ENCODE measurements around the gene BMP7.

Gene BMP7

GRCh38 chr20:57275334-57275733 is 8.9 kb upstream of the BMP7 start:
- H3K27me3 ChIP-seq (ENCODE audit: control insufficient read depth in 3 of 3, insufficient read depth in 3 of 3, low read depth in 1 of 3, low read length in 3 of 3) = no peaks in the 10 kb centered on the region
- no peak overlapping the region for H3K4me3 ChIP-seq (ENCODE audit: low read length in 2 of 2)
- no peak overlapping the region for H2BK15ac ChIP-seq (ENCODE audit: low read length)
- no CpG with 5 or more reads among the region's 3 CpGs for WGBS, 2 donors (ENCODE audit: extremely low coverage in 2 of 2, insufficient read length in 2 of 2, insufficient replicate concordance in 1 of 2)
- no peak overlapping the region for H3K4ac ChIP-seq (ENCODE audit: low read length)
- H2AK5ac ChIP-seq (ENCODE audit: low read depth, low read length) = no peak overlapping the region
- no peak overlapping the region for H3K27ac ChIP-seq (replicated peaks; ENCODE audit: low read length)
- no peak overlapping the region for H2AFZ ChIP-seq (ENCODE audit: low read length)
- no peak overlapping the region for H3K14ac ChIP-seq (ENCODE audit: low read length)
- no peak overlapping the region for H2BK120ac ChIP-seq (ENCODE audit: low read depth, low read length)
- H2BK5ac ChIP-seq (ENCODE audit: low read length) = no peak overlapping the region
- no peak overlapping the region for H2BK12ac ChIP-seq (ENCODE audit: low read length)
- H4K8ac ChIP-seq (ENCODE audit: low read depth, low read length) = no peak overlapping the region
- H4K91ac ChIP-seq (ENCODE audit: low read depth, low read length, poor library complexity) = no peak overlapping the region
- no peaks in the 10 kb centered on the region for H3K79me1 ChIP-seq (ENCODE audit: low read depth, low read length)
- peaks cover 17 to 26% of the 10 kb centered on the region in 2 donors for H3K4me1 ChIP-seq (ENCODE audit: control insufficient read depth in 2 of 2, insufficient read depth in 1 of 2, low read depth in 1 of 2, low read length in 2 of 2)
- no peak overlapping the region for H3K18ac ChIP-seq (ENCODE audit: low read length)
- no peak for DNase-seq (ENCODE audit: low spot score)
- H3K36me3 ChIP-seq (replicated peaks in 1 of 2; ENCODE audit: control insufficient read depth in 2 of 2, insufficient read depth in 2 of 2, low read length in 2 of 2) = no peaks in the 10 kb centered on the region
- H3K23ac ChIP-seq (ENCODE audit: low read depth, low read length, poor library complexity) = no peak overlapping the region
- H3K9me3 ChIP-seq (replicated peaks in 1 of 2; ENCODE audit: control insufficient read depth in 2 of 2, insufficient read depth in 1 of 2, low read depth in 1 of 2, low read length in 2 of 2) = no peaks in the 10 kb centered on the region
- H3K4me2 ChIP-seq (ENCODE audit: insufficient read depth, low read length, poor library complexity, severe bottlenecking) = no peak overlapping the region
- no peak overlapping the region for H3K9ac ChIP-seq (ENCODE audit: low read depth, low read length, poor library complexity)

- Histone ChIP-seq H4K8ac (ENCODE audit: low read depth, low read length) (no peak overlapping the region), H4K91ac (ENCODE audit: low read depth, low read length, poor library complexity) (no peak overlapping the region), H2BK5ac (ENCODE audit: low read length) (no peak overlapping the region), H3K14ac (ENCODE audit: low read length) (no peak overlapping the region), H3K36me3 (replicated peaks in 1 of 2; ENCODE audit: control insufficient read depth in 2 of 2, insufficient read depth in 2 of 2, low read length in 2 of 2) (no peaks in the 10 kb centered on the region), H3K4ac (ENCODE audit: low read length) (no peak overlapping the region), H2AFZ (ENCODE audit: low read length) (no peak overlapping the region), H3K23ac (ENCODE audit: low read depth, low read length, poor library complexity) (no peak overlapping the region), H3K9me3 (replicated peaks in 1 of 2; ENCODE audit: control insufficient read depth in 2 of 2, insufficient read depth in 1 of 2, low read depth in 1 of 2, low read length in 2 of 2) (no peaks in the 10 kb centered on the region), H3K18ac (ENCODE audit: low read length) (no peak overlapping the region), H2BK15ac (ENCODE audit: low read length) (no peak overlapping the region), H2BK120ac (ENCODE audit: low read depth, low read length) (no peak overlapping the region), H2AK5ac (ENCODE audit: low read depth, low read length) (no peak overlapping the region), H3K4me2 (ENCODE audit: insufficient read depth, low read length, poor library complexity, severe bottlenecking) (no peak overlapping the region), H3K4me3 (ENCODE audit: low read length in 2 of 2) (no peak overlapping the region), H2BK12ac (ENCODE audit: low read length) (no peak overlapping the region), H3K79me1 (ENCODE audit: low read depth, low read length) (no peaks in the 10 kb centered on the region), H3K27ac (replicated peaks; ENCODE audit: low read length) (no peak overlapping the region), H3K27me3 (ENCODE audit: control insufficient read depth in 3 of 3, insufficient read depth in 3 of 3, low read depth in 1 of 3, low read length in 3 of 3) (no peaks in the 10 kb centered on the region), H3K4me1 (ENCODE audit: control insufficient read depth in 2 of 2, insufficient read depth in 1 of 2, low read depth in 1 of 2, low read length in 2 of 2) (peaks cover 16 to 23% of the 10 kb centered on the region in 2 donors), H3K9ac (ENCODE audit: low read depth, low read length, poor library complexity) (no peak overlapping the region)
- WGBS, 2 donors (ENCODE audit: extremely low coverage in 2 of 2, insufficient read length in 2 of 2, insufficient replicate concordance in 1 of 2) = no CpG with 5 or more reads among the region's 4 CpGs
- DNase-seq (ENCODE audit: low spot score) = no peak
Observed at GRCh38 chr20:57274846-57275245, 8.4 kb upstream of the BMP7 start.

DNA sequence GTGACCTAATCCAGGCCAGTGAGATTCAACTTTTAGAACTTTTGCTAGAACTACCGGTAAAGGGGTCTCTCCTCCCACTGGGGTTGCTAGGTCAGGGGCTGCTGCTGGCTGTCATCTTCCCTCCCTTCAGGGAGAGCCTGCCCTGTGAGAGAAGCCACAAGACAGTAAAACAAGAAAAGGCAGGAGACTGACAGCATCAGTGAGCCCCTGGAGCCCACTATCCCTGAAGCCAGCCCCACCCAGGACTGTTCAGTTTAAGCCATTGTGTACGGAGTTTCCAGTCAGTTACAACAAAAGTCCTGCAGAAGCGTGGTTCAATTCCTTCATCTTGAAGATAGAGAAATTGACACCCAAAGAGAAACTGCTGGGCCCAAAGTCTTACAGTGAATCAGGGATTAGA is 7.9 kb upstream of the BMP7 start:
- no peak overlapping the region for H4K91ac ChIP-seq (ENCODE audit: low read depth, low read length, poor library complexity)
- H3K4me1 ChIP-seq (ENCODE audit: control insufficient read depth in 2 of 2, insufficient read depth in 1 of 2, low read depth in 1 of 2, low read length in 2 of 2) = peaks cover 16 to 23% of the 10 kb centered on the region in 2 donors
- H3K9me3 ChIP-seq (replicated peaks in 1 of 2; ENCODE audit: control insufficient read depth in 2 of 2, insufficient read depth in 1 of 2, low read depth in 1 of 2, low read length in 2 of 2) = no peaks in the 10 kb centered on the region
- no peaks in the 10 kb centered on the region for H3K27me3 ChIP-seq (ENCODE audit: control insufficient read depth in 3 of 3, insufficient read depth in 3 of 3, low read depth in 1 of 3, low read length in 3 of 3)
- WGBS, 2 donors (ENCODE audit: extremely low coverage in 2 of 2, insufficient read length in 2 of 2, insufficient replicate concordance in 1 of 2) = no CpG with 5 or more reads among the region's 3 CpGs
- no peaks in the 10 kb centered on the region for H3K79me1 ChIP-seq (ENCODE audit: low read depth, low read length)
- H3K14ac ChIP-seq (ENCODE audit: low read length) = no peak overlapping the region
- H3K23ac ChIP-seq (ENCODE audit: low read depth, low read length, poor library complexity) = no peak overlapping the region
- no peak overlapping the region for H2BK120ac ChIP-seq (ENCODE audit: low read depth, low read length)
- H3K4ac ChIP-seq (ENCODE audit: low read length) = no peak overlapping the region
- no peak overlapping the region for H3K4me3 ChIP-seq (ENCODE audit: low read length in 2 of 2)
- H2AK5ac ChIP-seq (ENCODE audit: low read depth, low read length) = no peak overlapping the region
- H2BK15ac ChIP-seq (ENCODE audit: low read length) = no peak overlapping the region
- DNase-seq (ENCODE audit: low spot score) = no peak
- no peak overlapping the region for H3K9ac ChIP-seq (ENCODE audit: low read depth, low read length, poor library complexity)
- H3K4me2 ChIP-seq (ENCODE audit: insufficient read depth, low read length, poor library complexity, severe bottlenecking) = no peak overlapping the region
- no peaks in the 10 kb centered on the region for H3K36me3 ChIP-seq (replicated peaks in 1 of 2; ENCODE audit: control insufficient read depth in 2 of 2, insufficient read depth in 2 of 2, low read length in 2 of 2)
- no peak overlapping the region for H2BK12ac ChIP-seq (ENCODE audit: low read length)
- no peak overlapping the region for H2BK5ac ChIP-seq (ENCODE audit: low read length)
- no peak overlapping the region for H4K8ac ChIP-seq (ENCODE audit: low read depth, low read length)
- H3K27ac ChIP-seq (replicated peaks; ENCODE audit: low read length) = no peak overlapping the region
- no peak overlapping the region for H2AFZ ChIP-seq (ENCODE audit: low read length)
- H3K18ac ChIP-seq (ENCODE audit: low read length) = no peak overlapping the region

DNA sequence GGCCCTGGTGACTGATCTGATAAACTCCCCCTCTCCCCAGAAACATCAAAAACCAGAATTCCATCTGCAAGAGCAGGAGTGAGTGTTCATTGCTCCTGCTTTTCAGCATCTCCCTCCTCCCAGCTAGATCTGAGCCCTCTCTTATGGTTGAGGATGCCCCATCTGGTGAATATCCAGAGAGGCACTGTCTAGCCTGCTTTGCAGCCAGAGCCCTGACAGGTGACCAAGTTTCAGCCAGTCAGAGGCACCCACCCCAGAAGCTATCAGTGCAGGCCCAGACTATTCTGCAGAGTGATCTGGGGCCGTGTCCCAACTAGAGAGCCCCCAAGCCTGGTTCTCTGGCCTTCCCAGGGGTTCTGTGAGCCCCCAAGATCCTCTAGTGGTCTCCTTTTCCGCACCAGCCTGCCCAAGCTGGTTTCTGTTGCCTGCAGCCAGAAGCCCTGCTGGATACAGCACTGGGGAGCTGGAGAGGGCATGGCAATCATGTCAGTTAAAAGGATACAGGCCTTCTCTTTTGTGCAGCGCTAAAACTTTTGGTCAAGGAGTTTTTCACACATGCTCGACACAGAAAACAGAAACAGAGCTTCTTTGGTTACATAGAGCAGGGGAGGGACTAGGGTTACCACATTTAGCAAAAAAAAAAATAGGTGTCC is 6.6 kb upstream of the BMP7 start:
- Histone ChIP-seq H3K36me3 (replicated peaks in 1 of 2; ENCODE audit: control insufficient read depth in 2 of 2, insufficient read depth in 2 of 2, low read length in 2 of 2) (no peaks in the 10 kb centered on the region), H2BK15ac (ENCODE audit: low read length) (no peak overlapping the region), H2BK12ac (ENCODE audit: low read length) (no peak overlapping the region), H2AK5ac (ENCODE audit: low read depth, low read length) (no peak overlapping the region), H3K23ac (ENCODE audit: low read depth, low read length, poor library complexity) (no peak overlapping the region), H3K4me1 (ENCODE audit: control insufficient read depth in 2 of 2, insufficient read depth in 1 of 2, low read depth in 1 of 2, low read length in 2 of 2) (peaks cover 16 to 23% of the 10 kb centered on the region in 2 donors), H3K14ac (ENCODE audit: low read length) (no peak overlapping the region), H3K27me3 (ENCODE audit: control insufficient read depth in 3 of 3, insufficient read depth in 3 of 3, low read depth in 1 of 3, low read length in 3 of 3) (peaks cover 0 to 2% (median 0%) of the 10 kb centered on the region in 3 experiments), H4K8ac (ENCODE audit: low read depth, low read length) (no peak overlapping the region), H3K9me3 (replicated peaks in 1 of 2; ENCODE audit: control insufficient read depth in 2 of 2, insufficient read depth in 1 of 2, low read depth in 1 of 2, low read length in 2 of 2) (no peaks in the 10 kb centered on the region), H3K79me1 (ENCODE audit: low read depth, low read length) (no peaks in the 10 kb centered on the region), H2AFZ (ENCODE audit: low read length) (peak overlapping the region; percentile 98), H3K18ac (ENCODE audit: low read length) (peak overlapping the region; percentile 78), H2BK120ac (ENCODE audit: low read depth, low read length) (no peak overlapping the region), H2BK5ac (ENCODE audit: low read length) (no peak overlapping the region), H3K4me3 (ENCODE audit: low read length in 2 of 2) (no peak overlapping the region), H3K4ac (ENCODE audit: low read length) (no peak overlapping the region), H4K91ac (ENCODE audit: low read depth, low read length, poor library complexity) (no peak overlapping the region), H3K27ac (replicated peaks; ENCODE audit: low read length) (no peak overlapping the region), H3K4me2 (ENCODE audit: insufficient read depth, low read length, poor library complexity, severe bottlenecking) (no peak overlapping the region), H3K9ac (ENCODE audit: low read depth, low read length, poor library complexity) (no peak overlapping the region)
- DNase-seq (ENCODE audit: low spot score) = no peak
- WGBS, 2 donors (ENCODE audit: extremely low coverage in 2 of 2, insufficient read length in 2 of 2, insufficient replicate concordance in 1 of 2) = no CpG with 5 or more reads among the region's 4 CpGs

Data from neuronal stem cell (in vitro differentiated cells).